Measurements from ENCODE around the gene SLFN12L. TPM values are rescaled to one million over a fixed set of nuclear protein-coding genes. Genes with fewer than 3 reads are reported as not detected.

Gene SLFN12L
- total and polyA plus RNA-seq, 9 of the 15 experiments (the other 6 are each of a cell fraction or from before 2014, with no cell fraction given): 0.04 to 0.31 (median 0.08) TPM; not detected in 3

DNA sequence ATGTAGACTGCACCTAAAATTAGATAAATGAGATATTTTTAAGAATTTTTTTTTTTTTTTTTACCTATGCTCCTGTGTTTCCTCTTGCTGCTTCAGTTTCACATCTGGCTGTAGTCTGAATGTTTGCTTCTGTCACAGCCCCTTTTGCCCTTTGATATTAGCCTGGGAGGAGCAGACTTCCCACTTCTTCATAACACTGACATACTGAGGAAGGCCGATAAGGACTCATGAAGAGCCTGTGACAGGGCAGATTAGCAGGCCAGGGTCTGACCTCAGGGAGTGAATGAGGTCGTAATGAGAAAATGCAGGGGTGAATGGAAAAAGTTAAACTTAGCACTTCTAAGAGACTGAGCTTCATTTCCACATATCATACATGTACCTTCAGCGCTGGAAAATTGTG lies 23.2 kb upstream of the SLFN12L start, which contains the start of gene SLFN14 (continued):
- TF ChIP-seq U2AF1 (optimal IDR thresholded peaks at IDR 0.05; ENCODE audit: low read depth, low read length) (no peak), KDM1A (IDR thresholded peaks at IDR 0.05) (peak; percentile 90 to 93), SAP30 (IDR thresholded peaks at IDR 0.05; ENCODE audit: borderline replicate concordance, insufficient read depth, low read depth, low read length, poor library complexity, severe bottlenecking) (no peak), ZNF174 (CRISPR knock-in tag; IDR thresholded peaks at IDR 0.05) (no peak), FOSL1 (tag; conservative IDR thresholded peaks at IDR 0.05) (peak; percentile 83), ZNF24 (IDR thresholded peaks at IDR 0.05) (peak; percentile 83), MTF1 (CRISPR knock-in tag; IDR thresholded peaks at IDR 0.05; ENCODE audit: borderline replicate concordance) (no peak), KLF10 (CRISPR knock-in tag; IDR thresholded peaks at IDR 0.05) (no peak), MYBL2 (IDR thresholded peaks at IDR 0.05; ENCODE audit: low read depth) (no peak; the same call in 1 of the 2 replicates), MYBL2 (CRISPR knock-in tag; IDR thresholded peaks at IDR 0.05; ENCODE audit: borderline replicate concordance) (no peak), BHLHE40 (IDR thresholded peaks at IDR 0.05; ENCODE audit: low read length) (peak; percentile 65; the same call in 1 of the 2 replicates), CBX2 (IDR thresholded peaks at IDR 0.05; ENCODE audit: insufficient read depth, low read length, poor library complexity, severe bottlenecking) (no peak), TFAM (CRISPR knock-in tag; conservative IDR thresholded peaks at IDR 0.05) (no peak), ZNF780A (CRISPR knock-in tag; IDR thresholded peaks at IDR 0.05) (no peak), NEUROD1 (IDR thresholded peaks at IDR 0.05; ENCODE audit: borderline replicate concordance, low read depth, low read length, partially characterized antibody) (peak; percentile 92), HDAC6 (IDR thresholded peaks at IDR 0.05; ENCODE audit: low read depth, low read length) (no peak), ZNF316 (IDR thresholded peaks at IDR 0.05) (peak; percentile 32; the same call in 1 of the 2 replicates), ZNF274 (IDR thresholded peaks at IDR 0.05; ENCODE audit: borderline replicate concordance, low read depth, low read length) (peak; percentile 72; the same call in 1 of the 2 replicates)
- TF ChIP-seq, protein P1, sequence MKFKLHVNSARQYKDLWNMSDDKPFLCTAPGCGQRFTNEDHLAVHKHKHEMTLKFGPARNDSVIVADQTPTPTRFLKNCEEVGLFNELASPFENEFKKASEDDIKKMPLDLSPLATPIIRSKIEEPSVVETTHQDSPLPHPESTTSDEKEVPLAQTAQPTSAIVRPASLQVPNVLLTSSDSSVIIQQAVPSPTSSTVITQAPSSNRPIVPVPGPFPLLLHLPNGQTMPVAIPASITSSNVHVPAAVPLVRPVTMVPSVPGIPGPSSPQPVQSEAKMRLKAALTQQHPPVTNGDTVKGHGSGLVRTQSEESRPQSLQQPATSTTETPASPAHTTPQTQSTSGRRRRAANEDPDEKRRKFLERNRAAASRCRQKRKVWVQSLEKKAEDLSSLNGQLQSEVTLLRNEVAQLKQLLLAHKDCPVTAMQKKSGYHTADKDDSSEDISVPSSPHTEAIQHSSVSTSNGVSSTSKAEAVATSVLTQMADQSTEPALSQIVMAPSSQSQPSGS (CRISPR knock-in tag; IDR thresholded peaks at IDR 0.05): no peak
- TF ChIP-seq, protein P2, sequence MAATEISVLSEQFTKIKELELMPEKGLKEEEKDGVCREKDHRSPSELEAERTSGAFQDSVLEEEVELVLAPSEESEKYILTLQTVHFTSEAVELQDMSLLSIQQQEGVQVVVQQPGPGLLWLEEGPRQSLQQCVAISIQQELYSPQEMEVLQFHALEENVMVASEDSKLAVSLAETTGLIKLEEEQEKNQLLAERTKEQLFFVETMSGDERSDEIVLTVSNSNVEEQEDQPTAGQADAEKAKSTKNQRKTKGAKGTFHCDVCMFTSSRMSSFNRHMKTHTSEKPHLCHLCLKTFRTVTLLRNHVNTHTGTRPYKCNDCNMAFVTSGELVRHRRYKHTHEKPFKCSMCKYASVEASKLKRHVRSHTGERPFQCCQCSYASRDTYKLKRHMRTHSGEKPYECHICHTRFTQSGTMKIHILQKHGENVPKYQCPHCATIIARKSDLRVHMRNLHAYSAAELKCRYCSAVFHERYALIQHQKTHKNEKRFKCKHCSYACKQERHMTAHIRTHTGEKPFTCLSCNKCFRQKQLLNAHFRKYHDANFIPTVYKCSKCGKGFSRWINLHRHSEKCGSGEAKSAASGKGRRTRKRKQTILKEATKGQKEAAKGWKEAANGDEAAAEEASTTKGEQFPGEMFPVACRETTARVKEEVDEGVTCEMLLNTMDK (IDR thresholded peaks at IDR 0.05; ENCODE audit: borderline replicate concordance, insufficient read depth, low read depth, low read length, poor library complexity, severe bottlenecking): no peak
- TF ChIP-seq, protein P3, sequence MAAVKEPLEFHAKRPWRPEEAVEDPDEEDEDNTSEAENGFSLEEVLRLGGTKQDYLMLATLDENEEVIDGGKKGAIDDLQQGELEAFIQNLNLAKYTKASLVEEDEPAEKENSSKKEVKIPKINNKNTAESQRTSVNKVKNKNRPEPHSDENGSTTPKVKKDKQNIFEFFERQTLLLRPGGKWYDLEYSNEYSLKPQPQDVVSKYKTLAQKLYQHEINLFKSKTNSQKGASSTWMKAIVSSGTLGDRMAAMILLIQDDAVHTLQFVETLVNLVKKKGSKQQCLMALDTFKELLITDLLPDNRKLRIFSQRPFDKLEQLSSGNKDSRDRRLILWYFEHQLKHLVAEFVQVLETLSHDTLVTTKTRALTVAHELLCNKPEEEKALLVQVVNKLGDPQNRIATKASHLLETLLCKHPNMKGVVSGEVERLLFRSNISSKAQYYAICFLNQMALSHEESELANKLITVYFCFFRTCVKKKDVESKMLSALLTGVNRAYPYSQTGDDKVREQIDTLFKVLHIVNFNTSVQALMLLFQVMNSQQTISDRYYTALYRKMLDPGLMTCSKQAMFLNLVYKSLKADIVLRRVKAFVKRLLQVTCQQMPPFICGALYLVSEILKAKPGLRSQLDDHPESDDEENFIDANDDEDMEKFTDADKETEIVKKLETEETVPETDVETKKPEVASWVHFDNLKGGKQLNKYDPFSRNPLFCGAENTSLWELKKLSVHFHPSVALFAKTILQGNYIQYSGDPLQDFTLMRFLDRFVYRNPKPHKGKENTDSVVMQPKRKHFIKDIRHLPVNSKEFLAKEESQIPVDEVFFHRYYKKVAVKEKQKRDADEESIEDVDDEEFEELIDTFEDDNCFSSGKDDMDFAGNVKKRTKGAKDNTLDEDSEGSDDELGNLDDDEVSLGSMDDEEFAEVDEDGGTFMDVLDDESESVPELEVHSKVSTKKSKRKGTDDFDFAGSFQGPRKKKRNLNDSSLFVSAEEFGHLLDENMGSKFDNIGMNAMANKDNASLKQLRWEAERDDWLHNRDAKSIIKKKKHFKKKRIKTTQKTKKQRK (IDR thresholded peaks at IDR 0.05; ENCODE audit: borderline replicate concordance, low read depth, low read length): no peak

Measured in K562 (cell line).